HepG2 (cell line): ENCODE data around the gene PANK2. TPM values are rescaled to one million over a fixed set of nuclear protein-coding genes. Genes with fewer than 3 reads are reported as not detected.

ENCODE experiments used
- EEA1 ChIP-seq: sonication (generic); formaldehyde crosslinking; IDR thresholded peaks from 2 replicates; pipeline ENCODE4 v1.5.1; 2020; ENCODE audit warnings: mild to moderate bottlenecking, missing genetic modification reagents, borderline replicate concordance
- FOXK1 ChIP-seq: sonication (generic); formaldehyde crosslinking; IDR thresholded peaks from 2 replicates; pipeline ENCODE4 v1.4.0; 2020; ENCODE audit warnings: low read depth, missing genetic modification reagents, borderline replicate concordance
- FOXK2 ChIP-seq: fragments of 450-650 bp; IDR thresholded peaks from 2 replicates; pipeline ENCODE4 v1.6.1; 2016
- FOXO1 ChIP-seq: sonication (generic); formaldehyde crosslinking; IDR thresholded peaks from 2 replicates; pipeline ENCODE4 v1.4.0; 2020; ENCODE audit warnings: missing genetic modification reagents
- GZF1 ChIP-seq: sonication (generic); formaldehyde crosslinking; IDR thresholded peaks from 2 replicates; pipeline ENCODE4 v1.5.1; 2020; ENCODE audit warnings: mild to moderate bottlenecking, missing genetic modification reagents
- KLF16 ChIP-seq, 2 experiments: sonication (generic) in 1 of 2; formaldehyde crosslinking in 1 of 2; IDR thresholded peaks; 2 replicates each; pipeline versions ENCODE4 v1.6.1 to v1.8.0; 2016 to 2023; ENCODE audit warnings: missing genetic modification reagents in 2 of 2, missing compliant biosample characterization in 1 of 2
- NR1H2 ChIP-seq: sonication (generic); formaldehyde crosslinking; IDR thresholded peaks from 2 replicates; pipeline ENCODE4 v1.8.1; 2022; ENCODE audit warnings: low read depth, missing genetic modification reagents, borderline replicate concordance
- PHF20 ChIP-seq: sonication (generic); formaldehyde crosslinking; IDR thresholded peaks from 2 replicates; pipeline ENCODE4 v1.5.0; 2020; ENCODE audit warnings: mild to moderate bottlenecking, missing genetic modification reagents
- RFXAP ChIP-seq: sonication (generic); formaldehyde crosslinking; IDR thresholded peaks from 2 replicates; pipeline ENCODE4 v1.4.0; 2020; ENCODE audit warnings: missing genetic modification reagents, borderline replicate concordance
- ZIK1 ChIP-seq: sonication (generic); formaldehyde crosslinking; IDR thresholded peaks from 2 replicates; pipeline ENCODE4 v1.5.0; 2020; ENCODE audit warnings: mild to moderate bottlenecking, low read depth, missing genetic modification reagents, borderline replicate concordance
- ZNF180 ChIP-seq: sonication (generic); formaldehyde crosslinking; IDR thresholded peaks from 2 replicates; pipeline ENCODE4 v1.4.0; 2020; ENCODE audit warnings: low read depth, missing genetic modification reagents, borderline replicate concordance
- ZNF607 ChIP-seq: sonication (generic); formaldehyde crosslinking; IDR thresholded peaks from 2 replicates; pipeline ENCODE4 v1.5.1; 2020; ENCODE audit warnings: missing genetic modification reagents, mild to moderate bottlenecking, borderline replicate concordance
- ZNF720 ChIP-seq: sonication (generic); formaldehyde crosslinking; IDR thresholded peaks from 2 replicates; pipeline ENCODE4 v1.4.0; 2020; ENCODE audit warnings: missing genetic modification reagents
- polyA plus RNA-seq, 8 experiments: library from polyadenylated mRNA; depleted of rRNA in 3 of 8; stranded (reverse) in 7 of 8; unstranded in 1 of 8; fragments of >200 nt; fragmentation: Illumina TruSeq in 4 of 8; extraction: Trizol in 4 of 8; gene quantifications; 2 replicates each; pipeline versions ENCODE4 v1.2.1 to v1.2.3, GENCODE V29; 2011 to 2016; ENCODE audit warnings: low read depth in 4 of 8, missing spikeins in 1 of 8, mixed read lengths in 1 of 8; ENCODE audit not compliant: insufficient read depth in 1 of 8
- total RNA-seq, 5 experiments: library from RNA; depleted of rRNA; stranded (reverse); fragments of >200 nt; fragmentation: Illumina TruSeq; extraction: Trizol; gene quantifications; 2 replicates each; pipeline ENCODE4 v1.2.3, GENCODE V29; 2016; ENCODE audit warnings: low read depth in 1 of 5
- TF ChIP-seq, protein P1 (sequence below): conservative IDR thresholded peaks from 2 replicates; pipeline ENCODE4 v1.6.1; 2018; ENCODE audit warnings: missing genetic modification reagents
- TF ChIP-seq, protein P2 (sequence below): sonication (generic); formaldehyde crosslinking; IDR thresholded peaks from 2 replicates; pipeline ENCODE4 v1.4.0; 2020; ENCODE audit warnings: missing genetic modification reagents
- TF ChIP-seq, protein P3 (sequence below): sonication (generic); formaldehyde crosslinking; IDR thresholded peaks from 2 replicates; pipeline ENCODE4 v1.5.0; 2020; ENCODE audit warnings: mild to moderate bottlenecking, missing genetic modification reagents, borderline replicate concordance

The PANK2 gene
- total and polyA plus RNA-seq, 2 of the 13 experiments (the other 11 are each of a cell fraction or from before 2014, with no cell fraction given) = 39.2 to 123 TPM

DNA sequence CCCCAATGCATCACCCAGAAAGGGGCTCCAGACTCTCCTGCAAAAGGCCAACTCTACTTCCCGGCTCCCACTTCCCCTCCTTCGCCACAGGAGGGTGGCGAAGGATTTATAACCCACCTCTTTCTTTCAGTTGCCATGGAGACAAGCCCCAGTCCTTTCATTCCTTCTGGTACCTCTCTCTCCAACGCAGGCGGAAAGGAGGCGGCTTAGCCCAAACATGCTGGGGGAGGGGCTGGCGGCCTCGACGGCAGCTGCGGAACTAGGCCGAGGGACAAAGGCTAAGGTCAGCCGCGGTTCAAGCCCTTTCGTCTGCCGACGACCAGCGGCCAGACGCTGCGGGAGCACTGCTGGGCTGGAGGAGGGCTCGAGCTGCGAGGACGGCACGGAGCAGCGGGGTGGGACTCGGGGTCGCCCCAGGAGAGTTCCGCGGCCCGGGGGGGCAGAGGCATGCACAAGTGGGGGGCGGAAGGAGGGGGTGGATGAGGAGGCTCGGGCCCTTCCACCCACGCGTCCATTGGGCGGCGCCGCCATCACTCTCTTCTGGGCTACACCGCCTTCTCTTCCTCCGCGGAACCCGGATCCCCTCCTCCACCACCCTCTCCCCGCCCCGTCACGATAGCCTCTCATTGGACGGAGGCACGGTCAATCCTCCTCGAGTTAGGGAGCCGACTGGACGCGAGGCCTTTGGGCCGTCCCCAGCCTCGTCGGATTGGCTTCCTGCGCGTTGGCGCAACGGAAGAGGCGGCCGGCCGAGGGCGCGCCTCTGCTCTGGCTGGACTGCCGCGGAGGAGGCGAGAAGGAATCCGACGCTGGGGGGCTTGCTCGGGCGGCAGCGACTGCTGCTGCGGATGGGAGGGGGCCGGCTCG lies at the start of gene PANK2 (continued):
- 0 out of 2 replicates have a peak, but pooled peaks have one; percentile 61 for TF ChIP-seq EEA1 (CRISPR knock-in tag)
- peak; percentile 90 for TF ChIP-seq PHF20 (CRISPR knock-in tag)
- TF ChIP-seq ZNF180 (CRISPR knock-in tag) = no peak; the same call in 1 of the 2 replicates
- peak; percentile 95 for TF ChIP-seq ZNF607 (CRISPR knock-in tag)
- TF ChIP-seq KLF16 (CRISPR knock-in tag; IDR thresholded peaks at IDR 0.05) = peak in 1 of 2 experiments; percentile 88; a peak in 2 of 4 replicates
- TF ChIP-seq FOXK1 (CRISPR knock-in tag) = peak; percentile 58
- TF ChIP-seq, protein P1, sequence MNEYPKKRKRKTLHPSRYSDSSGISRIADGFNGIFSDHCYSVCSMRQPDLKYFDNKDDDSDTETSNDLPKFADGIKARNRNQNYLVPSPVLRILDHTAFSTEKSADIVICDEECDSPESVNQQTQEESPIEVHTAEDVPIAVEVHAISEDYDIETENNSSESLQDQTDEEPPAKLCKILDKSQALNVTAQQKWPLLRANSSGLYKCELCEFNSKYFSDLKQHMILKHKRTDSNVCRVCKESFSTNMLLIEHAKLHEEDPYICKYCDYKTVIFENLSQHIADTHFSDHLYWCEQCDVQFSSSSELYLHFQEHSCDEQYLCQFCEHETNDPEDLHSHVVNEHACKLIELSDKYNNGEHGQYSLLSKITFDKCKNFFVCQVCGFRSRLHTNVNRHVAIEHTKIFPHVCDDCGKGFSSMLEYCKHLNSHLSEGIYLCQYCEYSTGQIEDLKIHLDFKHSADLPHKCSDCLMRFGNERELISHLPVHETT (CRISPR knock-in tag) = peak; percentile 61
- TF ChIP-seq FOXK2 = no peak; the same call in 1 of the 2 replicates
- TF ChIP-seq RFXAP (CRISPR knock-in tag) = peak; percentile 83; the same call in 1 of the 2 replicates
- peak; percentile 76; the same call in 1 of the 2 replicates for TF ChIP-seq GZF1 (CRISPR knock-in tag)
- TF ChIP-seq NR1H2 (CRISPR knock-in tag) = no peak
- TF ChIP-seq ZIK1 (CRISPR knock-in tag) = no peak
- TF ChIP-seq, protein P2, sequence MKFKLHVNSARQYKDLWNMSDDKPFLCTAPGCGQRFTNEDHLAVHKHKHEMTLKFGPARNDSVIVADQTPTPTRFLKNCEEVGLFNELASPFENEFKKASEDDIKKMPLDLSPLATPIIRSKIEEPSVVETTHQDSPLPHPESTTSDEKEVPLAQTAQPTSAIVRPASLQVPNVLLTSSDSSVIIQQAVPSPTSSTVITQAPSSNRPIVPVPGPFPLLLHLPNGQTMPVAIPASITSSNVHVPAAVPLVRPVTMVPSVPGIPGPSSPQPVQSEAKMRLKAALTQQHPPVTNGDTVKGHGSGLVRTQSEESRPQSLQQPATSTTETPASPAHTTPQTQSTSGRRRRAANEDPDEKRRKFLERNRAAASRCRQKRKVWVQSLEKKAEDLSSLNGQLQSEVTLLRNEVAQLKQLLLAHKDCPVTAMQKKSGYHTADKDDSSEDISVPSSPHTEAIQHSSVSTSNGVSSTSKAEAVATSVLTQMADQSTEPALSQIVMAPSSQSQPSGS = peak; percentile 60
- TF ChIP-seq FOXO1 = peak; percentile 80
- TF ChIP-seq ZNF720 (CRISPR knock-in tag) = no peak
- TF ChIP-seq, protein P3, sequence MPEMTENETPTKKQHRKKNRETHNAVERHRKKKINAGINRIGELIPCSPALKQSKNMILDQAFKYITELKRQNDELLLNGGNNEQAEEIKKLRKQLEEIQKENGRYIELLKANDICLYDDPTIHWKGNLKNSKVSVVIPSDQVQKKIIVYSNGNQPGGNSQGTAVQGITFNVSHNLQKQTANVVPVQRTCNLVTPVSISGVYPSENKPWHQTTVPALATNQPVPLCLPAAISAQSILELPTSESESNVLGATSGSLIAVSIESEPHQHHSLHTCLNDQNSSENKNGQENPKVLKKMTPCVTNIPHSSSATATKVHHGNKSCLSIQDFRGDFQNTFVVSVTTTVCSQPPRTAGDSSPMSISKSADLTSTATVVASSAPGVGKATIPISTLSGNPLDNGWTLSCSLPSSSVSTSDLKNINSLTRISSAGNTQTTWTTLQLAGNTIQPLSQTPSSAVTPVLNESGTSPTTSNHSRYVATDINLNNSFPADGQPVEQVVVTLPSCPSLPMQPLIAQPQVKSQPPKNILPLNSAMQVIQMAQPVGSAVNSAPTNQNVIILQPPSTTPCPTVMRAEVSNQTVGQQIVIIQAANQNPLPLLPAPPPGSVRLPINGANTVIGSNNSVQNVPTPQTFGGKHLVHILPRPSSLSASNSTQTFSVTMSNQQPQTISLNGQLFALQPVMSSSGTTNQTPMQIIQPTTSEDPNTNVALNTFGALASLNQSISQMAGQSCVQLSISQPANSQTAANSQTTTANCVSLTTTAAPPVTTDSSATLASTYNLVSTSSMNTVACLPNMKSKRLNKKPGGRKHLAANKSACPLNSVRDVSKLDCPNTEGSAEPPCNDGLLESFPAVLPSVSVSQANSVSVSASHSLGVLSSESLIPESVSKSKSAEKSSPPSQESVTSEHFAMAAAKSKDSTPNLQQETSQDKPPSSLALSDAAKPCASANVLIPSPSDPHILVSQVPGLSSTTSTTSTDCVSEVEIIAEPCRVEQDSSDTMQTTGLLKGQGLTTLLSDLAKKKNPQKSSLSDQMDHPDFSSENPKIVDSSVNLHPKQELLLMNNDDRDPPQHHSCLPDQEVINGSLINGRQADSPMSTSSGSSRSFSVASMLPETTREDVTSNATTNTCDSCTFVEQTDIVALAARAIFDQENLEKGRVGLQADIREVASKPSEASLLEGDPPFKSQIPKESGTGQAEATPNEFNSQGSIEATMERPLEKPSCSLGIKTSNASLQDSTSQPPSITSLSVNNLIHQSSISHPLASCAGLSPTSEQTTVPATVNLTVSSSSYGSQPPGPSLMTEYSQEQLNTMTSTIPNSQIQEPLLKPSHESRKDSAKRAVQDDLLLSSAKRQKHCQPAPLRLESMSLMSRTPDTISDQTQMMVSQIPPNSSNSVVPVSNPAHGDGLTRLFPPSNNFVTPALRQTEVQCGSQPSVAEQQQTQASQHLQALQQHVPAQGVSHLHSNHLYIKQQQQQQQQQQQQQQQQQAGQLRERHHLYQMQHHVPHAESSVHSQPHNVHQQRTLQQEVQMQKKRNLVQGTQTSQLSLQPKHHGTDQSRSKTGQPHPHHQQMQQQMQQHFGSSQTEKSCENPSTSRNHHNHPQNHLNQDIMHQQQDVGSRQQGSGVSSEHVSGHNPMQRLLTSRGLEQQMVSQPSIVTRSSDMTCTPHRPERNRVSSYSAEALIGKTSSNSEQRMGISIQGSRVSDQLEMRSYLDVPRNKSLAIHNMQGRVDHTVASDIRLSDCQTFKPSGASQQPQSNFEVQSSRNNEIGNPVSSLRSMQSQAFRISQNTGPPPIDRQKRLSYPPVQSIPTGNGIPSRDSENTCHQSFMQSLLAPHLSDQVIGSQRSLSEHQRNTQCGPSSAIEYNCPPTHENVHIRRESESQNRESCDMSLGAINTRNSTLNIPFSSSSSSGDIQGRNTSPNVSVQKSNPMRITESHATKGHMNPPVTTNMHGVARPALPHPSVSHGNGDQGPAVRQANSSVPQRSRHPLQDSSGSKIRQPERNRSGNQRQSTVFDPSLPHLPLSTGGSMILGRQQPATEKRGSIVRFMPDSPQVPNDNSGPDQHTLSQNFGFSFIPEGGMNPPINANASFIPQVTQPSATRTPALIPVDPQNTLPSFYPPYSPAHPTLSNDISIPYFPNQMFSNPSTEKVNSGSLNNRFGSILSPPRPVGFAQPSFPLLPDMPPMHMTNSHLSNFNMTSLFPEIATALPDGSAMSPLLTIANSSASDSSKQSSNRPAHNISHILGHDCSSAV = no peak
